ENCODE measurements around the gene CCNG2. TPM values are rescaled to one million over a fixed set of nuclear protein-coding genes. Genes with fewer than 3 reads are reported as not detected.

Gene CCNG2
- total and polyA plus RNA-seq, 10 of the 15 experiments (the other 5 are each of a cell fraction or from before 2014, with no cell fraction given) = 1.9 to 70.6 (median 5.9) TPM

DNA sequence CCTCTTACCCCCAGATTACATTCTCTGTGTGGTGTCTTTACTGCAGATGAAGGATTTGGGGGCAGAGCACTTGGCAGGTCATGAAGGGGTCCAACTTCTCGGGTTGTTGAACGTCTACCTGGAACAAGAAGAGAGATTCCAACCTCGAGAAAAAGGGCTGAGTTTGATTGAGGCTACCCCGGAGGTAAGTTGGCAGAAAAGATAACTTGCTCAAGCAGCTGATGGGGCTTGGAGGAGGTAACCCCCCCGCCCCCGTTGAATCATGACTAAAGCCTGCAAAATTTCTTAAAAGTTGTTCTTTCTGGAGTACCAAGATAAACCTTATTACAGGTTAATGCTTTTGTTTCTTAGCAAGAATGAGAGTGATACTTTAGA, 1.5 kb downstream of the CCNG2 start:
- H4K20me1 ChIP-seq (ENCODE audit: control insufficient read depth, insufficient read depth) = no peaks in the 10 kb centered on the region
- peak overlapping the region; percentile 93 for H3K4me3 ChIP-seq
- H3K36me3 ChIP-seq (ENCODE audit: control insufficient read depth in 2 of 2, insufficient read depth in 2 of 2, low read length in 1 of 2) = peaks cover 0 to 5% of the 10 kb centered on the region in 2 experiments; a peak in 2 of 4 replicates
- peak overlapping the region; percentile 17 for H3K27ac ChIP-seq (ENCODE audit: control insufficient read depth, insufficient read depth)
- no TSS peak for BruUV-seq (replicated peaks)
- no peaks in the 10 kb centered on the region for H3K27me3 ChIP-seq (replicated peaks in 1 of 2; ENCODE audit: control insufficient read depth in 2 of 2, insufficient read depth in 2 of 2, low read length in 1 of 2)
- 2% methylated on average over 6 of the region's 6 CpGs for WGBS (ENCODE audit: insufficient coverage, insufficient replicate concordance, low lambda C conversion rate, missing lambda C conversion rate)
- peak overlapping the region; percentile 91 for H3K4me2 ChIP-seq (ENCODE audit: control insufficient read depth, insufficient read depth)
- POLR2A ChIA-PET = interaction anchor here (0.9 to 5.6 kb wide), 7 partner anchors 11 to 88 kb away, joined by 3 to 47 read pairs (median 5); partner anchors contain the start of gene CCNI
- peaks cover 27% of the 10 kb centered on the region for H3K4me1 ChIP-seq (ENCODE audit: control insufficient read depth, insufficient read depth, low read length)
- CTCF ChIA-PET = interaction anchor here (0.6 to 9.4 kb wide), 8 partner anchors 16 to 115 kb away, joined by 3 to 68 read pairs (median 4); no protein-coding TSS in a partner anchor
- SMC1A ChIA-PET (ENCODE audit: uncharacterized antibody, unreplicated experiment) = interaction anchor here (1.0 to 11.8 kb wide), 7 partner anchors 13 to 105 kb away, joined by 3 to 177 read pairs (median 5); no protein-coding TSS in a partner anchor
- RAD21 ChIA-PET (ENCODE audit: unreplicated experiment) = interaction anchor here (1.0 to 5.3 kb wide), 4 partner anchors 37 to 62 kb away, joined by 6 to 54 read pairs (median 12); no protein-coding TSS in a partner anchor
- ATAC-seq (no peak), DNase-seq (ENCODE audit: low read depth, low spot score) (no peak), FAIRE-seq (no peak)
- TF ChIP-seq MXI1 (IDR thresholded peaks at IDR 0.05; ENCODE audit: low read depth, low read length) (peak; percentile 12; the same call in 1 of the 2 replicates), MEF2B (IDR thresholded peaks at IDR 0.05; ENCODE audit: partially characterized antibody, poor library complexity, severe bottlenecking) (no peak), IRF4 (IDR thresholded peaks at IDR 0.05; ENCODE audit: low read depth, low read length) (no peak), SMAD1 (IDR thresholded peaks at IDR 0.05; ENCODE audit: low read depth, partially characterized antibody) (peak; percentile 31), FOS (IDR thresholded peaks at IDR 0.05; ENCODE audit: borderline replicate concordance, extremely low read depth, insufficient read length) (no peak), ZNF687 (IDR thresholded peaks at IDR 0.05) (0 out of 2 replicates have a peak, but pooled peaks have one; percentile 24), HDAC2 (IDR thresholded peaks at IDR 0.05) (no peak), NR2F1 (conservative IDR thresholded peaks at IDR 0.05) (0 out of 2 replicates have a peak, but pooled peaks have one; percentile 5), LARP7 (IDR thresholded peaks at IDR 0.05) (0 out of 2 replicates have a peak, but pooled peaks have one; percentile 4), MTA2 (IDR thresholded peaks at IDR 0.05; ENCODE audit: low read depth) (0 out of 2 replicates have a peak, but pooled peaks have one; percentile 0)
- H3K9ac ChIP-seq (ENCODE audit: control insufficient read depth, insufficient read depth, low read length) = peak overlapping the region; percentile 89
- H3K79me2 ChIP-seq (ENCODE audit: control insufficient read depth, insufficient read depth, low read length) = peaks cover 15% of the 10 kb centered on the region
- H2AFZ ChIP-seq (ENCODE audit: control insufficient read depth, low read depth, low read length) = peak overlapping the region; percentile 96
- in situ Hi-C loops (cut with MboI) = no loop called here
- no peaks in the 10 kb centered on the region for H3K9me3 ChIP-seq (replicated peaks; ENCODE audit: control insufficient read depth, insufficient read depth, low read length)
- intact Hi-C loops (cut with micrococcal nuclease; ENCODE audit: unreplicated experiment) = loop anchor here (2.0 to 5.0 kb wide), 3 partner anchors 44 to 206 kb away; no protein-coding TSS in a partner anchor

Data from GM12878 (cell line).